Measurements from ENCODE around the gene DNAJC4.

The DNAJC4 gene

GRCh38 chr11:64246871-64247728 lies 16.8 kb downstream of the DNAJC4 start, which contains the start of gene PPP1R14B:
Gene PPP1R14B, minus strand, starts transcription at chr11:64246943. Its CDS starts 270 bp downstream, at chr11:64246673.
- Histone ChIP-seq H3K4me2 (peak within 1 kb of the TSS; percentile 98 to 100 (median 99)), H3K36me3 (peaks cover 13 to 29% (median 22%) of the 10 kb centered on the region in 11 experiments), H3K9ac (peak within 1 kb of the TSS; percentile 81 to 97 (median 92)), H4K20me1 (peaks cover 7 to 45% (median 34%) of the 10 kb centered on the region in 11 experiments; a peak in 21 of 22 replicates), H3K4me1 (peaks cover 58 to 82% (median 77%) of the 10 kb centered on the region in 10 experiments), H3K27ac (peak within 1 kb of the TSS; percentile 33 to 96 (median 93); a peak in 21 of 22 replicates), H3K27me3 (no peaks in the 10 kb centered on the region), H3K4me3 (peak within 1 kb of the TSS; percentile 81 to 99 (median 96)), H3K9me3 (replicated peaks in 1 of 11) (no peaks in the 10 kb centered on the region)
- TF ChIP-seq Cebpa-rat (IDR thresholded peaks at IDR 0.05): no peak

DNA sequence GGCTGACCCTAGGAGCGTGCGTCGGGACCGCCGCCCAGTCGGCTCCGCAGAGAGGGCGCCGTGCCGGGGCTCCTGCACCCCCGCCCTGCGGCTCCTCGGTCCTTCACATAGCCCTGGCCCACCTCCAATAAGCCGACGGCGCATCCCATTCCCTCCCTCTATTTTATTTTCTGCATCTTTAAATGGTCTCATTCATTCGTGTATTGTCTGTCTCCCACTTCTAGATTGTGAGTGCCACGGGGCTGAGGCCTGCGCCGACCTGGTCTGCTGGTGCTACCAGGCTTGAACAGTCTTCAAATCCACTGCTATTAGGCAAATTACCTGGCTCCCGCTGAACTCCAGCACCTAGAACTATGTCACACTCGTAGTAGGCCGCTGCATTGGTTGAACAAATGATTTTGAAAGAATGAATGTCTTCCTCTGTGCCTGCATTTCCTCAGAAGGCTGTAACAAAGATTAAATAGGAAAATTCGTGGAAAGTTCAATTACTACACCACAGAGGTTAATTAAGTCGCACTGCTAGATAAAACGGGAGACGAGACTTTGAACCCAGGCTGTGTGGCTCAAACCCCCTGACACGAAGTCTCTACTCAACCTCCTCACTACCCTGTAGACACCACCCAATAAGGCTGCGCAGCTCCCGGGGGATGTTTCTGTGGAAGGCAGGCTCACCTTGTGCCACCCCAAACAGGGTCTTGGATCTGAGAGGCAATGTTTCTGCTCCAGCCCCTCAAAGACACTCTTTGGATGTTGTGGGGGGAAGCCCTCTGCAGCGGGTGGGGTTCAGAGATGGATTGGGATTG lies 17.6 kb downstream of the DNAJC4 start:
- peak overlapping the region; percentile 81 to 99 (median 96) for H3K4me3 ChIP-seq
- no peak for TF ChIP-seq Cebpa-rat (IDR thresholded peaks at IDR 0.05)
- H3K9me3 ChIP-seq (replicated peaks in 1 of 11): no peaks in the 10 kb centered on the region
- peak overlapping the region; percentile 81 to 97 (median 92); a peak in 20 of 22 replicates for H3K9ac ChIP-seq
- peak overlapping the region in 9 of 11 experiments; percentile 79 to 96 (median 94); a peak in 17 of 22 replicates for H3K27ac ChIP-seq
- peaks cover 13 to 25% (median 21%) of the 10 kb centered on the region in 11 experiments for H3K36me3 ChIP-seq
- peak overlapping the region; percentile 92 to 100 (median 99) for H3K4me2 ChIP-seq
- H3K27me3 ChIP-seq: no peaks in the 10 kb centered on the region
- peaks cover 53 to 82% (median 77%) of the 10 kb centered on the region in 10 experiments for H3K4me1 ChIP-seq
- H4K20me1 ChIP-seq: peaks cover 9 to 44% (median 32%) of the 10 kb centered on the region in 11 experiments; a peak in 21 of 22 replicates

DNA sequence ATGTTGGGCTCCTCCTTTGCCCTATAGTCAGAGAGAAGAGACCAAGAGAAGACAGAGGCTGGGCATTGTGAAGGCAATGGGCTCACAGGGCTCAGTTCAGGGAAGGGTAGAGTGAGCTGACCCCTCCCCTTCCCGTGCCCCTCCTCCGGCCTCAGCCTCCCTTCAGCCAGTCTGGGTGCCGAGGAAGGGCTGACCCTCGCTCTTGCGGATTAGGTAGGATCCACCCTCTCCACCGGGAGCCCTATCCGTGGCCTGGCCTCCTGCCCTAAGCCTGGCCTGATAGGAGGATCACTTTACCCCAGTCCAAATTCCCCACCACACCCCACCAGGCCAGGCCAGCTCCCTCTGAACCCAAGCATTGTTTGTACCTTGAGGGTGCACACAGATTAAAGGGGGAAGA lies 18.2 kb downstream of the DNAJC4 start:
- Histone ChIP-seq H3K27me3 (no peaks in the 10 kb centered on the region), H3K4me1 (peaks cover 53 to 82% (median 77%) of the 10 kb centered on the region in 10 experiments)

GRCh38 chr11:64249038-64249437 lies 18.7 kb downstream of the DNAJC4 start:
- Histone ChIP-seq H3K9ac (peak overlapping the region in 8 of 11 experiments; percentile 4 to 95 (median 84); a peak in 11 of 22 replicates), H3K9me3 (replicated peaks in 1 of 11) (no peaks in the 10 kb centered on the region), H3K27ac (peak overlapping the region in 6 of 11 experiments; percentile 28 to 95 (median 70); a peak in 10 of 22 replicates), H3K4me1 (peaks cover 53 to 82% (median 77%) of the 10 kb centered on the region in 10 experiments), H3K4me3 (peak overlapping the region in 1 of 10 experiments; percentile 8; a peak in 1 of 20 replicates), H3K36me3 (peaks cover 4 to 15% (median 12%) of the 10 kb centered on the region in 11 experiments; a peak in 21 of 22 replicates), H4K20me1 (peaks cover 13 to 44% (median 32%) of the 10 kb centered on the region in 11 experiments; a peak in 21 of 22 replicates), H3K4me2 (peak overlapping the region; percentile 92 to 100 (median 99); a peak in 20 of 22 replicates), H3K27me3 (no peaks in the 10 kb centered on the region)
- no peak for TF ChIP-seq Cebpa-rat (IDR thresholded peaks at IDR 0.05)

More for the DNA sequence above, 18.2 kb downstream of the DNAJC4 start:
- no peak overlapping the region for H3K4me3 ChIP-seq
- H3K4me2 ChIP-seq: peak overlapping the region in 10 of 11 experiments; percentile 92 to 100 (median 99); a peak in 19 of 22 replicates
- no peaks in the 10 kb centered on the region for H3K9me3 ChIP-seq (replicated peaks in 1 of 11)
- peaks cover 8 to 18% (median 15%) of the 10 kb centered on the region in 11 experiments for H3K36me3 ChIP-seq
- peak overlapping the region in 6 of 11 experiments; percentile 4 to 95 (median 80); a peak in 9 of 22 replicates for H3K9ac ChIP-seq
- TF ChIP-seq Cebpa-rat (IDR thresholded peaks at IDR 0.05): no peak
- H4K20me1 ChIP-seq: peaks cover 10 to 44% (median 32%) of the 10 kb centered on the region in 11 experiments; a peak in 21 of 22 replicates
- H3K27ac ChIP-seq: peak overlapping the region in 5 of 11 experiments; percentile 65 to 95 (median 71); a peak in 8 of 22 replicates

DNA sequence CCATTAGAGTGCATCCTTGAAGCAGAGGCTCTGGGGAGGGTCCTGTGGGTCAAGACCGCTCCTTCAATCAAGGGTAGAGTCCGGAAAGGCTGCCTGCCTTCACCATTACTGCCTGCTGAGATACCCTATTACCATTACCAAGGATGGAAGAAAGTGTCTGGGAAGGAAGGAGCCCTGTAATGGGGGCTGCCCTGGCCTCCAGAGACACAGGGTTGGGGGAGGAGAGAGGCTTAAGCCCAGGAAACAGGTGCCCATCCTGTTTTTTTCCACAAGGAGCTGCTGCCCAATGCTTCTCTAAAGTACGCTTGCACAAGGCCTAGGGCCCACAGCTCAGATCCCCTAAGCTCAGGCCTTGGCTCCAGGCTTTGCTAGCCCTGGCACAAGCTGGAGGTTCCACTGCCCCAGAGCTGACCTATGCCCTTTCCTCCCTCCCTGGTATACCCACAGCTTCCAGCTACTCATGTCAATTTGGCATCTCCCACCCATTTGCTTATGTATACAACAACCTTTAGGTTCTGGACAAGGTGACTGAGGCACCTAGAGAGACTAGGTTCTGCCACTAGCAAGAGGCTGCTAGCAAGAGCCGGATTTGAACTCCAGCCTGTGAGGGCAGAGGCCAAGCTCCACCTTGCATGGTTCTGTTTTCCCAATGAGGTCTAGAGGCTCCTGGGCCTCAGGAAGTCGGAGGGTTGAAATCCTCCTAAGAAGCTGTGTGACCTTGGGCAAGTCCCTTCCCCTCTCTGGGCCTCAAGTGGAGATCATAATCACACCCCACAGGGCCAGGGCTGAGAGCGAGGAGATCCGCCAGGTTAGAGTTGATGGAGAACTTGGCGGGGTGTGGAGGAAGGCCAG lies 19.4 kb downstream of the DNAJC4 start:
- Histone ChIP-seq H3K9ac (peak overlapping the region in 9 of 11 experiments; percentile 4 to 95 (median 84); a peak in 14 of 22 replicates), H3K4me3 (peak overlapping the region in 2 of 10 experiments; percentile 8 to 95; a peak in 3 of 20 replicates), H3K4me2 (peak overlapping the region; percentile 92 to 100 (median 99)), H4K20me1 (peaks cover 20 to 44% (median 31%) of the 10 kb centered on the region in 11 experiments; a peak in 21 of 22 replicates), H3K36me3 (peaks cover 6 to 15% (median 11%) of the 10 kb centered on the region in 11 experiments; a peak in 21 of 22 replicates), H3K4me1 (peaks cover 51 to 78% (median 73%) of the 10 kb centered on the region in 10 experiments), H3K27ac (peak overlapping the region in 7 of 11 experiments; percentile 6 to 95 (median 71); a peak in 12 of 22 replicates), H3K9me3 (replicated peaks in 1 of 11) (no peaks in the 10 kb centered on the region), H3K27me3 (no peaks in the 10 kb centered on the region)
- no peak for TF ChIP-seq Cebpa-rat (IDR thresholded peaks at IDR 0.05)

DNA sequence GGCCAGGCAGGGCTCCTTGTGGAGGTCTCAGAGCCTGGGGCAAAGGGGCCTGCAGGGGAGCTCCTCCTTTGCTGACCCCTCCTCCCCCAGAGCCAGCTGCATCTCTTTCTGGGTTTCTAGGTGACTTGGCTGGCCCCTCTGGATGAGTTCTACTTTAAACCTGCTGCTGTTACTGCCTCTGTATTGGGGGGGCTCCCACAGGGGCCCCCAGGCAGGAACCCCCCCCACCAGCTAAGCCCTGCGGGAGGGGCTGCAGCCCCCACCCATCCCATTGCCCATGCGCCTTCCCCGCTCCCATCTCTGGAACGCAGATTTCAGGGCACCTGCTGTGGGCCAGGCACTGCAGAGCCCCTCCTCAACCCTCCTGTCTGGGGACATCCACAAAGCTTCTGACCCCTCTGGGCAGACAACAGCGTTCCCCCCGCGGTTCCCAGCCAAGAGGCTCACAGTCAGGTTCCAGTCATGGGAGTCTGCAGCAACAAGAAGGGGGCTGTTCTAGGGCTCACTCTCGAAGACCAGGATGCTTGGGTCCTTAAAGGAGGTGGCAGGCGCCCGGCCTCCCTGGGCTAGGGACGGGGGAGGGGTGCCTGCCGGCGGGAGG lies 20.2 kb downstream of the DNAJC4 start:
- peak overlapping the region in 8 of 11 experiments; percentile 42 to 95 (median 73); a peak in 13 of 22 replicates for H3K27ac ChIP-seq
- H3K4me3 ChIP-seq: peak overlapping the region; percentile 71 to 96 (median 90)
- H3K4me2 ChIP-seq: peak overlapping the region; percentile 92 to 100 (median 99)
- TF ChIP-seq Cebpa-rat (IDR thresholded peaks at IDR 0.05): no peak
- no peaks in the 10 kb centered on the region for H3K9me3 ChIP-seq (replicated peaks in 1 of 11)
- H3K27me3 ChIP-seq: no peaks in the 10 kb centered on the region
- H3K36me3 ChIP-seq: peaks cover 13 to 21% (median 15%) of the 10 kb centered on the region in 11 experiments
- H3K4me1 ChIP-seq: peaks cover 46 to 72% (median 68%) of the 10 kb centered on the region in 10 experiments
- H3K9ac ChIP-seq: peak overlapping the region; percentile 75 to 95 (median 85)
- H4K20me1 ChIP-seq: peaks cover 21 to 40% (median 27%) of the 10 kb centered on the region in 11 experiments; a peak in 21 of 22 replicates
